HG03432 (cell line): Measurements from ENCODE around the gene TMTC2.

Experiments used
- ATAC-seq: cut with Tn5 transposase; IDR thresholded peaks from one replicate; pipeline ENCODE4 v1.9.1; 2021; ENCODE audit warnings: mild to moderate bottlenecking, moderate library complexity; ENCODE audit not compliant: unreplicated experiment

Gene TMTC2

DNA sequence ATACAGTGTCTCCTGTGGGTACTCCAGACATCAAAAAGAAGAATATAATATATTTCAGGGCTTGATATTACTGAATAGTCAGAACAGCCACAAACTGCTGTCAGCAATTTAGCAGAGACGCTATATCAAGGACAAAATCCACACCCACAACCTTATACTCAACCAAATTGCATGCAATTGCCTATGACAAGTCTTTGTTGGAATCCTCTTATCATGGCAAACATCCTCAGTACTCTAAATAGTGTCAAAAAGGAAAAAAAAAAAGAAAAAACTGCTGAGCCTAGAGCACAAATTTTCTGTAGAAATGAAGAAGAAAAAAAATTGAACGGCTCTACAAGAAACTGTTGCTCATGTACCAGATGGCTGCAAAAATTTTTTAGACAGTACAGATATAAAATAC is 485.7 kb downstream of the TMTC2 start:
- no peak for ATAC-seq

DNA sequence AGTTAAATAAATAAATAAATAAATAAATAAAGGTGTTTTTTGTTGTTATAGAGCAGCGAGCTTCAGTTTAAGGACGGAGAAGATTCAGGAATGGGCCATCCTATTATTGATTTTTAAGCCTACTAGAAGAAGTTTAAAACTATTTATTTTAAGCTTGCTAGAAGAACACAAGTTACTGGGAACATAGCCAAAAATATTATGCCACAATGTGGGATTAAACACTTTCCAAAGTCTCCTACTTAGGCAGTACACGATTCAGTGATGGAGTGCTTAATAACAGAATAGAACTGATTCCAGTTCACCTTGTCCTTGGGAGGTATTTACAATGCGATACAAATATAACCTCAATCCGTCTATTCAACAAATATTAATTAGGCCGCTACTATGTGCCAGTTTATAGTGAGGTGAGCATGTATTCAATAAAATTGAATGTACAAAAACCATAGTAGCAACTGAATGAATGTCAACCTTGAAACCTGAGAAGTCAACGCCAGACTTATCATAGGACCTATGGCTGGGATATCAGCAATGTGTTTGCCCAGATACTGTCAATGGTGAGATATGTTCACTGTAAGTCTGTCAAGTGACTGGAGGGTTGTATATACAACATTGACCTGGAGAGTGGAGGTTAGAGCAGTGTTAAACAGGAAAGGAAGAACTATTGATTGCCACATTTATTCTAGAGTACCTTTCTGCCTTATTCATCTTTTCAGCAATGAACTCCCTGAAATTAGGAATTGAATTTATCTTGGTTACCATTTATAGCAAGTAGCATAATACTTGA is 486.4 kb downstream of the TMTC2 start:
- no peak for ATAC-seq

DNA sequence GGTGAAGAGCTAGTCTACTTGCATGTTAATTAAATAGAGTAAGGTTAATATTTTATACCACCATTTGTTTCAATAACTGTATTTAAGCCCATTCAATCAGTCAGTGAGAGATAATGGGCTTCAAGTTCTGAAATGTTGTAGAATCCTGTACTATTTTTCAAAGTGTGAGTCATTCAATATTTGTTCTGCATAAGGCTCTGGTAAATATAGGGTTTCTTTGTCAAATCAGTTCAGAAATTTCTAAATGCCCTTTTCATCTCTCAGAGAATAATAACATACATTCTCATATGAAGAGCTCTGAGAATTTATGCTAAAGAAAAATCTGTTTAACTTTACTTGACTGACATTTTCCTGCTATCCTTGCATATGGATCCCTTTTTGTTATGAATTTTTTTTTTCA is 493.3 kb downstream of the TMTC2 start:
- ATAC-seq, result no peak

DNA sequence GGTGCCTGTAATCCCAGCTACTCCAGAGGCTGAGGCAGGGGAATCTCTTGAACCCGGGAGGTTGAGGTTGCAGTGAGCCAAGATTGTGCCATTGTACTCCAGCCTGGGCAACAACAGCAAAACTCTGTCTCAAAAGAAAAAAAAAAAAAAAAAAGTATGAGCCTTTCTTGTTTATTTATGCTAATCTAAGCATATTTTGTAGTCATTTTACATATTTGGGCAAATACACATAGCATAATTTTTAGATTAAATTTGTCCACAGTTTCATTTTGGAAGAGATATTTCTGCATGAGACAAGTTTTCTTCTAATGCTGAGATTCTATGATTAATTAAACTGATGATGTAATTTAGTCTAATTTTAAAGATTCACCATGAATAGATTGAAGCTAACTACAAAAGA is 494.4 kb downstream of the TMTC2 start:
- no peak for ATAC-seq

DNA sequence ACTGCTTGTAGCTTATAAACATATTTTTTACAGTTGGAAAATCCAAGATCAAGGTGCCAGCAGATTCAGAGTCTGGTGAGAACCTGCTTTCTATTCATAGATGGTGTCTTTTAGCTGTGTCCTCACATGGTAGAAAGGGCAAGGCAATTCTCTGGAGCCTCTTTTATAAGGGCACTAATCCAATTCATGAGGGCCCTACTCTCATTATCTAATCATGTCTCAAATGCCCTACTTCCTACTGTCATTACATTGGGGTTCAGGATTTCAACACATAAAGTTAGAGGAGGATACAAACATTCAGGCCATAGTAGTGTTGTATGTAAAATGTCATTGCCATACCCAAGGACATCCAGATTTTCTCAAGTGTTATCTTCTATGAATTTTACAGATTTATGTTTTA is 496.4 kb downstream of the TMTC2 start:
- ATAC-seq, result no peak
